Left lung (tissue), 10 donors: ENCODE measurements around the gene ALK. TPM values are rescaled to one million over a fixed set of nuclear protein-coding genes. Genes with fewer than 3 reads are reported as not detected.
A peak's percentile ranks its signal among the peaks of the same experiment; 100 is the strongest.

Source experiments
- ATAC-seq: fragments of 200-7000 bp; cut with Tn5 transposase; one replicate; pipeline ENCODE4 v1.9.1; 2020; ENCODE audit warnings: moderate library complexity
- DNase-seq, 4 donors: peaks; one replicate each; pipeline ENCODE4 v3.0.0-alpha.2; 2013 to 2020
- H3K27ac ChIP-seq, 2 donors: fragments of 200-600 bp; sonication (generic) in 1 of 2; one replicate each; pipeline versions ENCODE4 v1.5.0 to v1.8.0; 2020 to 2021
- H3K27me3 ChIP-seq, 2 donors: fragments of 200-600 bp; sonication (generic) in 1 of 2; one replicate each; pipeline versions ENCODE4 v1.5.0 to v1.8.0; 2020 to 2021
- H3K36me3 ChIP-seq, 2 donors: fragments of 200-600 bp; sonication (generic) in 1 of 2; one replicate each; pipeline versions ENCODE4 v1.5.0 to v1.8.0; 2020 to 2021
- H3K4me1 ChIP-seq, 2 donors: fragments of 200-600 bp; one replicate each; pipeline ENCODE4 v1.8.0; 2021
- H3K4me3 ChIP-seq, 2 donors: fragments of 200-600 bp; sonication (generic) in 1 of 2; one replicate each; pipeline versions ENCODE4 v1.5.0 to v1.8.0; 2020 to 2021; ENCODE audit warnings: mild to moderate bottlenecking in 1 of 2
- H3K9me3 ChIP-seq, 2 donors: fragments of 200-600 bp; sonication (generic) in 1 of 2; one replicate each; pipeline versions ENCODE4 v1.5.0 to v1.8.0; 2020 to 2021
- CTCF ChIP-seq, 2 donors: fragments of 200-600 bp; sonication (generic) in 1 of 2; IDR thresholded peaks; one replicate each; pipeline versions ENCODE4 v1.5.0 to v1.8.0; 2021; ENCODE audit warnings: antibody characterized with exemption in 2 of 2
- intact Hi-C, 2 donors: fragments of 100-400 bp; cut with DNase I; formaldehyde crosslinking; loops; one replicate each; pipeline versions ENCODE4 v1.11.2 to v1.14.2; 2022
- polyA plus RNA-seq, 6 donors: library from polyadenylated mRNA; unstranded; fragments of 120-200 nt; gene quantifications; one replicate each; pipeline ENCODE4 v1.2.1, GENCODE V29; 2013; ENCODE audit not compliant: insufficient read length in 6 of 6
- total RNA-seq, 2 donors: library from RNA; stranded (reverse); fragmentation: NEBNext Ultra II Directional; extraction: Animal tissue kit (Norgen Biotek cat#: 25700); gene quantifications; one replicate each; pipeline ENCODE4 v1.2.1, GENCODE V29; 2021
- donor health status: DM: no; HTN: yes; CAD: no.
- donor health status: DM: no; HTN: no; CAD: no.

Gene ALK
- total and polyA plus RNA-seq, 8 donors = 0.06 to 0.70 (median 0.12) TPM; not detected in 2

GRCh38 chr2:29310650-29311348 lies 610.6 kb downstream of the ALK start:
- no peak overlapping the region for H3K27ac ChIP-seq
- H3K9me3 ChIP-seq = no peaks in the 10 kb centered on the region
- no peak for TF ChIP-seq CTCF (IDR thresholded peaks at IDR 0.05)
- DNase-seq (no peak), ATAC-seq (no peak)
- no peak overlapping the region for H3K4me3 ChIP-seq
- H3K36me3 ChIP-seq = no peaks in the 10 kb centered on the region
- H3K4me1 ChIP-seq = peaks cover 0 to 9% of the 10 kb centered on the region in 2 donors
- intact Hi-C loops = loop anchor here in 1 of 2 donors (10.0 kb wide), 1 partner anchor 534 kb away; no protein-coding TSS in a partner anchor
- H3K27me3 ChIP-seq = peaks cover 4 to 43% of the 10 kb centered on the region in 2 donors

- intact Hi-C loops = loop anchor here in 1 of 2 donors (10.0 kb wide), 1 partner anchor 535 kb away; no protein-coding TSS in a partner anchor
- ATAC-seq (peak; percentile 91), DNase-seq (peak in 2 of 4 donors; percentile 16 to 53)
- H3K27ac ChIP-seq = no peak overlapping the region
- peaks cover 4 to 36% of the 10 kb centered on the region in 2 donors for H3K27me3 ChIP-seq
- H3K4me3 ChIP-seq = no peak overlapping the region
- TF ChIP-seq CTCF (IDR thresholded peaks at IDR 0.05) = peak; percentile 50 to 71
- no peaks in the 10 kb centered on the region for H3K4me1 ChIP-seq
- H3K36me3 ChIP-seq = no peaks in the 10 kb centered on the region
- H3K9me3 ChIP-seq = no peaks in the 10 kb centered on the region
Measured at GRCh38 chr2:29309090-29310029, 612.0 kb downstream of the ALK start.

- H3K36me3 ChIP-seq = no peaks in the 10 kb centered on the region
- DNase-seq (no peak), ATAC-seq (no peak)
- no peak overlapping the region for H3K27ac ChIP-seq
- no peaks in the 10 kb centered on the region for H3K9me3 ChIP-seq
- peaks cover 4 to 27% of the 10 kb centered on the region in 2 donors for H3K27me3 ChIP-seq
- H3K4me3 ChIP-seq = no peak overlapping the region
- TF ChIP-seq CTCF (IDR thresholded peaks at IDR 0.05) = no peak
- intact Hi-C loops = no loop called here
- H3K4me1 ChIP-seq = no peaks in the 10 kb centered on the region
Measured at GRCh38 chr2:29308366-29308765, 613.0 kb downstream of the ALK start.

- Histone ChIP-seq H3K9me3 (no peaks in the 10 kb centered on the region), H3K36me3 (no peaks in the 10 kb centered on the region), H3K4me3 (no peak overlapping the region), H3K27ac (no peak overlapping the region), H3K27me3 (peaks cover 4 to 22% of the 10 kb centered on the region in 2 donors), H3K4me1 (no peaks in the 10 kb centered on the region)
- TF ChIP-seq CTCF (IDR thresholded peaks at IDR 0.05) = no peak
- DNase-seq (no peak), ATAC-seq (no peak)
- intact Hi-C loops = no loop called here
Measured at GRCh38 chr2:29307519-29307918, 613.9 kb downstream of the ALK start.

GRCh38 chr2:29305762-29306161 lies 615.6 kb downstream of the ALK start:
- no peak for TF ChIP-seq CTCF (IDR thresholded peaks at IDR 0.05)
- Histone ChIP-seq H3K4me1 (no peaks in the 10 kb centered on the region), H3K9me3 (no peaks in the 10 kb centered on the region), H3K27me3 (peaks cover 4 to 9% of the 10 kb centered on the region in 2 donors), H3K4me3 (no peak overlapping the region), H3K36me3 (no peaks in the 10 kb centered on the region), H3K27ac (no peak overlapping the region)
- intact Hi-C loops = no loop called here
- no peak for ATAC-seq
- DNase-seq = no peak
